Pancreas (tissue), 10 donors: ENCODE measurements around the gene EHD3. TPM values are rescaled to one million over a fixed set of nuclear protein-coding genes. Genes with fewer than 3 reads are reported as not detected.

ENCODE experiments used
- ATAC-seq, 4 donors: fragments of 200-7000 bp; cut with Tn5 transposase; one replicate each; pipeline versions ENCODE4 v1.8.0 to v1.9.1; 2020; ENCODE audit warnings: mild to moderate bottlenecking in 4 of 4, moderate library complexity in 4 of 4
- DNase-seq, 6 donors: peaks; one replicate each; pipeline ENCODE4 v3.0.0-alpha.2; 2020
- FAIRE-seq: peaks from 2 replicates; lab custom pipeline; 2012; peaks lifted over from hg19 to GRCh38; lab: Jason Lieb, UNC
- H3K27ac ChIP-seq, 4 donors: fragments of 200-600 bp; sonication (generic); 1 replicate in 3 of 4; 2 replicates in 1 of 4; pipeline versions ENCODE4 v1.5.0 to v1.8.0; 2020
- H3K27me3 ChIP-seq, 4 donors: fragments of 200-600 bp; one replicate each; pipeline ENCODE4 v1.8.0; 2021
- H3K36me3 ChIP-seq, 3 donors: fragments of 200-600 bp; sonication (generic) in 1 of 3; one replicate each; pipeline versions ENCODE4 v1.5.0 to v1.8.0; 2020 to 2021
- H3K4me1 ChIP-seq, 3 donors: fragments of 200-600 bp; one replicate each; pipeline ENCODE4 v1.8.0; 2021
- H3K4me3 ChIP-seq, 4 donors: fragments of 200-600 bp; sonication (generic) in 2 of 4; one replicate each; pipeline versions ENCODE4 v1.5.0 to v1.8.0; 2020 to 2021
- H3K9me3 ChIP-seq, 4 donors: fragments of 200-600 bp; one replicate each; pipeline ENCODE4 v1.8.0; 2021
- WGBS, 2 donors: extraction: QIAGEN DNeasy Blood & Tissue Kit; methylation state at CpG; one replicate each; pipeline ENCODE4 v1.1.7; 2013; 5-methylcytosine and 5-hydroxymethylcytosine counted together
- intact Hi-C, 3 donors: fragments of 100-400 bp; cut with DNase I; formaldehyde crosslinking; loops; one replicate each; pipeline versions ENCODE4 v1.11.1 to v1.14.2; 2022
- polyA plus RNA-seq, 2 donors: library from polyadenylated mRNA; stranded (reverse); fragments of 200-250 nt; gene quantifications; one replicate each; pipeline ENCODE4 v1.2.3, GENCODE V29; 2013
- total RNA-seq, 6 donors: library from RNA; stranded (reverse); fragmentation: NEBNext Ultra II Directional in 4 of 6; extraction: Animal tissue kit (Norgen Biotek cat#: 25700) in 4 of 6; gene quantifications; one replicate each; pipeline versions ENCODE4 v1.2.1 to v1.2.4, GENCODE V29; 2021 to 2023
- TF ChIP-seq, protein P1 (sequence below), 4 donors: fragments of 200-600 bp; sonication (generic) in 3 of 4; IDR thresholded peaks; one replicate each; pipeline versions ENCODE4 v1.5.0 to v1.8.0; 2021; ENCODE audit warnings: antibody characterized with exemption in 4 of 4
- donor health status: healthy with polysubstance abuse.
- donor health status: DM: no; HTN: no; CAD: no; lungs with moderate emphysema.
- donor health status: DM: no; HTN: no; CAD: no.
- donor health status: control.
- donor health status: control.
- donor health status: Bipolar disorder and iron deficiency.
- donor health status: DM: yes; HTN: yes; CAD: no.
- donor health status: DM: no; HTN: no; CAD: no.
- donor health status: DM: no; HTN: no; CAD: no.
- donor health status: DM: yes; HTN: yes; CAD: no.

EHD3 gene
- total and polyA plus RNA-seq, 8 donors: 0.46 to 3.5 (median 0.81) TPM

DNA sequence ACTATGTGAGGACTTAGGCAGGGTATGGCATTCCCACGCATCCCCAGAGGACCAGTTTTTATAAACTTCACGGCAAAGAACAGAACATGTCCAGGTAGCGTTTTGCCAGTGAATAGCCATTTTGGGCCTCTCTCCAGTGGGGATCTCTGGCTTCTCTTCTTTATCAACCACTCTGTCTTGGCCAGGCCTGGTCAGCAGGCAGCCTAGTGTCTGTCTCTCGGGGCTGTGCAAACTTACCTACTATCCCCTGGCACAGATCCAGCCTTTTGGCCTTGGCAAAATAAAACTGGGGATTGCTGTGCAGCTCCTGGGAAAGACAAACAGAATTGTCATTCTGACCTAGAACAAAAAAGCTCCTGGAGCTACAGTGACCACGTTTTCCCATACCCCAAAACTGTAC is 31.1 kb upstream of the EHD3 start:
- FAIRE-seq: no peak
- intact Hi-C loops: no loop called here

DNA sequence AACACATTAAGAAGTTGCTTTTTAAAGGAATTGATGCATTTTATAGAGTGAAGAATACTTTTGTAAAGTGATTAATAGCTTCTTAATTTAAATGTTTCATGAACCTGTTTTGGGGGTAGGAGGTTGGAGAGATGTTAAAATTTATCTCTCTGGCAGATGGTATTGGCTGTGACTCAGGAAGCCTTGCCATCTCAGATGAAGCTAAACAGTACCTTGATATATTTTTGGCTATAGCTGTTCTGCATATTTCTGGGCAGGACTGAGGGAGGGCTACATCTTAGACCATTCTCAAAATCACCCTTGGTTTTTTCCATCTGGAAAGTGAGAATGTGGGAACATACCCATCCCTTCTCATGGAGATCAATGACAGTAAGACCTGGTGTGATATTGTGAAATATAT is 30.0 kb upstream of the EHD3 start:
- TF ChIP-seq, protein P1, sequence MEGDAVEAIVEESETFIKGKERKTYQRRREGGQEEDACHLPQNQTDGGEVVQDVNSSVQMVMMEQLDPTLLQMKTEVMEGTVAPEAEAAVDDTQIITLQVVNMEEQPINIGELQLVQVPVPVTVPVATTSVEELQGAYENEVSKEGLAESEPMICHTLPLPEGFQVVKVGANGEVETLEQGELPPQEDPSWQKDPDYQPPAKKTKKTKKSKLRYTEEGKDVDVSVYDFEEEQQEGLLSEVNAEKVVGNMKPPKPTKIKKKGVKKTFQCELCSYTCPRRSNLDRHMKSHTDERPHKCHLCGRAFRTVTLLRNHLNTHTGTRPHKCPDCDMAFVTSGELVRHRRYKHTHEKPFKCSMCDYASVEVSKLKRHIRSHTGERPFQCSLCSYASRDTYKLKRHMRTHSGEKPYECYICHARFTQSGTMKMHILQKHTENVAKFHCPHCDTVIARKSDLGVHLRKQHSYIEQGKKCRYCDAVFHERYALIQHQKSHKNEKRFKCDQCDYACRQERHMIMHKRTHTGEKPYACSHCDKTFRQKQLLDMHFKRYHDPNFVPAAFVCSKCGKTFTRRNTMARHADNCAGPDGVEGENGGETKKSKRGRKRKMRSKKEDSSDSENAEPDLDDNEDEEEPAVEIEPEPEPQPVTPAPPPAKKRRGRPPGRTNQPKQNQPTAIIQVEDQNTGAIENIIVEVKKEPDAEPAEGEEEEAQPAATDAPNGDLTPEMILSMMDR (IDR thresholded peaks at IDR 0.05): no peak
- no peak for FAIRE-seq
- intact Hi-C loops: no loop called here

More for the DNA sequence above, 31.1 kb upstream of the EHD3 start:
- ATAC-seq (no peak), DNase-seq (no peak)
- WGBS, 2 donors: 59% methylated on average over 5 of the region's 5 CpGs
- no peaks in the 10 kb centered on the region for H3K9me3 ChIP-seq
- TF ChIP-seq, protein P1 (IDR thresholded peaks at IDR 0.05): no peak
- no peaks in the 10 kb centered on the region for H3K27me3 ChIP-seq
- H3K27ac ChIP-seq: no peak overlapping the region
- no peak overlapping the region for H3K4me3 ChIP-seq
- H3K36me3 ChIP-seq: no peaks in the 10 kb centered on the region
- H3K4me1 ChIP-seq: no peaks in the 10 kb centered on the region

DNA sequence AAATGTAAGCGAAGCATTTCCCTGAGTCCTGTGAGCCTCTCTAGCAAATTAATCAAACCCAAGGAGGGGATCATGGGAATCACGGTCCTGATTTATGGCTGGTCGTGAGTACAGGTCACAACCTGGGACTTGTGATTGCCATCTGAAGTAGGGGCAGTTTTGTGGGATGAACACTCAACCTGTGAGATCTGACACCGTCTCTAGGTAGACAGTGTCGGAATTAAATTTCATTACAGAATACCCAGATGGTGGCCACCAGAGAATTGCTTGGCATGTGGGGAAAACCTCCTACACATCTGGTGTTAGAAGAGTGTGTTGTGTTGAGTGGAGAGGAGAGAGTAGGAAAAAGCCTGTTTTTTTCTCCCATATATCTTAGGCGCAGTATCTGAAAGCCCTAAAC is 29.2 kb upstream of the EHD3 start:
- TF ChIP-seq, protein P1 (IDR thresholded peaks at IDR 0.05): no peak
- Histone ChIP-seq H3K27ac (no peak overlapping the region), H3K27me3 (no peaks in the 10 kb centered on the region), H3K4me3 (no peak overlapping the region), H3K4me1 (no peaks in the 10 kb centered on the region), H3K36me3 (no peaks in the 10 kb centered on the region), H3K9me3 (no peaks in the 10 kb centered on the region)
- DNase-seq: no peak
- 73 to 75% methylated on average over 6 of the region's 6 CpGs for WGBS, 2 donors
- intact Hi-C loops: no loop called here
- FAIRE-seq: no peak
- ATAC-seq: no peak

More for the DNA sequence above, 30.0 kb upstream of the EHD3 start:
- Histone ChIP-seq H3K27me3 (no peaks in the 10 kb centered on the region), H3K36me3 (no peaks in the 10 kb centered on the region), H3K9me3 (no peaks in the 10 kb centered on the region), H3K4me3 (no peak overlapping the region), H3K27ac (no peak overlapping the region), H3K4me1 (no peaks in the 10 kb centered on the region)
- ATAC-seq: no peak
- DNase-seq: no peak

DNA sequence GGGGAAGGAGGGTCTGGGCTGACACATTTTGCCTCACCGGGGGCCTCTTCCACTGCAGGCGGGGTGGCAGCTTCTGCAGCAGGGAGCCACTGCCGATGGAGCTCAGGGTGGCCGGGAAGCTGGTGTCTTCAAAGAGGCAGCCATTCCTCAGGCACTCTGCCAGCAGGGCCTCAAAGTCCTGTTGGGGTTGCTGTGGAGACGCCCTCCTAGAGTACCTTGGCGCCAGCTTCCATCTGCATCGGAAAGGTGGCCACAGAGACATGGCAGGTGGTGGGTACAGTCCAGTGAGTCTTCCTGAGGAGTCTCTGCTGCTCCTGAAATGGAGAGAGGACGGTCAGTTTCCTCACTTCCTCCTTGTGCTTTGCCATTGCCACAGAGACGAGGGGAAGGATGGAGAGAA is 28.8 kb upstream of the EHD3 start:
- ATAC-seq: no peak

DNA sequence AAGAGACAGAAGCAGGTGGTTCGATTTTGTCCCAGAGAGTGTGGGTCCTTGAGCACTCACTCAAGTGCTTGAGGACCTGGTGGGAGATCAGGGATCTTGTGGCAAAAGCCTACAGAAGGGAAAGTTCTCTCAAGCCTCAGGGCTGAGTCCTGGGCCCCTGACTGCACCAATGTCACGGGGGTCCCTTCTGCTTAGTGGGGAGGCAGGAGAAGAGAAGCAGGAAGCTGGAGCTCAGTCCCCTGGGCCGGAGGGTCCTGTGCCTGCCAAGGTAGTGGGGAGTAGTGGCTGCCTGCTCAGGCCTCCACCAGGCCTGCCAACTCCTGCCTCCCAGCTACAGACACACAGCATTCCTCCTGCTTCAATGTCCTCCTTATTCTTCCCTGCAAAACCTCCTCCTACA is 28.3 kb upstream of the EHD3 start:
- WGBS, 2 donors: 61 to 69% methylated on average over 3 of the region's 3 CpGs
- FAIRE-seq: no peak
- Histone ChIP-seq H3K4me3 (no peak overlapping the region), H3K27ac (no peak overlapping the region), H3K4me1 (no peaks in the 10 kb centered on the region), H3K36me3 (no peaks in the 10 kb centered on the region), H3K27me3 (no peaks in the 10 kb centered on the region), H3K9me3 (no peaks in the 10 kb centered on the region)
- TF ChIP-seq, protein P1 (IDR thresholded peaks at IDR 0.05): no peak
- intact Hi-C loops: no loop called here
- DNase-seq: no peak
- ATAC-seq: no peak

More for the DNA sequence above, 28.8 kb upstream of the EHD3 start:
- FAIRE-seq (no peak), DNase-seq (peak in 1 of 6 donors; percentile 20)
- Histone ChIP-seq H3K36me3 (no peaks in the 10 kb centered on the region), H3K27ac (no peak overlapping the region), H3K9me3 (no peaks in the 10 kb centered on the region), H3K27me3 (no peaks in the 10 kb centered on the region), H3K4me1 (no peaks in the 10 kb centered on the region), H3K4me3 (no peak overlapping the region)
- intact Hi-C loops: no loop called here
- TF ChIP-seq, protein P1 (IDR thresholded peaks at IDR 0.05): no peak
- 81 to 89% methylated on average over 9 of the region's 9 CpGs for WGBS, 2 donors
